ENCODE data around the gene CD6.

DNA sequence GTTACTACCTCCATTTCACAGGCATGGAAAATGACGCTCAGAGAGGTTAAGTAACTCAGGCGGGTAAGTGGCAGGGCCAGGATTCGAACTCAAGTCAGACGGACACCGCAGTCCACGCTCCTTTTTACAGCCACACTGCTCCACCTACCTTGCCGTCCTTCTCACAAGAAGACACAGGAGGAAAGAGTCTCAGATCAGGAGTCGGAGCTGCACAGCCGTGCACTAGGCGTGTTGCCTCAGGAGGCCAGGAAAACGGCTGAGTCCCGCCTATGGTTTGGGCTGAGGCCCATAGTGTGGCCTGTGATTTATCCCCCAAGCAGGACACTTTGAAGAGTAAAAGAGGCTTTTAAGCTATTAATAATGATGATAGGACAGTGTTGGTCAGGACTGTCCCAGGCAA, 86.1 kb downstream of the CD6 start:
- no peak for TF ChIP-seq CTCF (IDR thresholded peaks at IDR 0.05; ENCODE audit: low read depth, low read length)
- TF ChIP-seq MYC (IDR thresholded peaks at IDR 0.05; ENCODE audit: low read depth, low read length), result no peak
- TF ChIP-seq POLR2A (IDR thresholded peaks at IDR 0.05; ENCODE audit: extremely low read depth, insufficient read length), result no peak
- TF ChIP-seq, protein P1, sequence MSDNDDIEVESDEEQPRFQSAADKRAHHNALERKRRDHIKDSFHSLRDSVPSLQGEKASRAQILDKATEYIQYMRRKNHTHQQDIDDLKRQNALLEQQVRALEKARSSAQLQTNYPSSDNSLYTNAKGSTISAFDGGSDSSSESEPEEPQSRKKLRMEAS (IDR thresholded peaks at IDR 0.05; ENCODE audit: low read depth, low read length), result no peak
